Esophagus muscularis mucosa (tissue), 4 donors: ENCODE data around the gene PRPSAP1. TPM values are rescaled to one million over a fixed set of nuclear protein-coding genes. Genes with fewer than 3 reads are reported as not detected.

Experiments
- DNase-seq: peaks from one replicate; pipeline ENCODE4 v3.0.0-alpha.2; 2017; ENCODE audit errors: extremely low spot score
- H3K27ac ChIP-seq, 4 donors: fragments of 200-600 bp; sonication (generic); replicated peaks in 1 of 4; 1 replicate in 3 of 4; 2 replicates in 1 of 4; pipeline ENCODE4 v1.5.1; 2016 to 2019; ENCODE audit warnings: mild to moderate bottlenecking in 1 of 4
- H3K27me3 ChIP-seq, 4 donors: fragments of 200-600 bp; sonication (generic); one replicate each; pipeline versions ENCODE4 v1.5.1 to v1.6.0; 2016 to 2019
- H3K36me3 ChIP-seq, 4 donors: fragments of 200-600 bp; sonication (generic); one replicate each; pipeline ENCODE4 v1.5.1; 2016 to 2019
- H3K4me1 ChIP-seq, 4 donors: fragments of 200-600 bp; sonication (generic); one replicate each; pipeline ENCODE4 v1.5.1; 2016 to 2019
- H3K4me3 ChIP-seq, 4 donors: fragments of 200-600 bp; sonication (generic); 1 replicate in 2 of 4; 2 replicates in 2 of 4; pipeline ENCODE4 v1.5.1; 2016 to 2019; ENCODE audit warnings: mild to moderate bottlenecking in 4 of 4, moderate library complexity in 1 of 4
- H3K9me3 ChIP-seq, 4 donors: fragments of 200-600 bp; sonication (generic); 1 replicate in 3 of 4; 2 replicates in 1 of 4; pipeline ENCODE4 v1.5.1; 2016 to 2019
- EP300 ChIP-seq: sonication (generic); formaldehyde crosslinking; IDR thresholded peaks from one replicate; pipeline ENCODE4 v1.6.1; 2017; ENCODE audit warnings: antibody characterized with exemption
- POLR2A ChIP-seq: fragments of 450-650 bp; IDR thresholded peaks from one replicate; pipeline ENCODE4 v1.6.1; 2017; ENCODE audit warnings: antibody characterized with exemption, moderate library complexity, mild to moderate bottlenecking, low read depth
- POLR2AphosphoS5 ChIP-seq, 2 donors: sonication (generic); formaldehyde crosslinking; IDR thresholded peaks; one replicate each; pipeline ENCODE4 v1.6.1; 2017; ENCODE audit warnings: antibody characterized with exemption in 2 of 2
- WGBS: methylation state at CpG from one replicate; pipeline ENCODE4 v1.1.5; 2018; 5-methylcytosine and 5-hydroxymethylcytosine counted together
- intact Hi-C: fragments of 100-400 bp; cut with DNase I; formaldehyde crosslinking; loops from one replicate; pipeline ENCODE4 v1.15.1; 2023
- total RNA-seq, 4 donors: library from RNA; depleted of rRNA; stranded (reverse); fragments of >200 nt; gene quantifications; one replicate each; pipeline versions ENCODE4 v1.1.0 to v1.2.1, GENCODE V29; 2016
- TF ChIP-seq, protein P1 (sequence below), 3 experiments: fragments of 200-600 bp in 2 of 3; fragments of 450-650 bp in 1 of 3; sonication (generic) in 2 of 3; IDR thresholded peaks; one replicate each; pipeline ENCODE4 v1.5.1; 2017 to 2019; ENCODE audit warnings: antibody characterized with exemption in 3 of 3, mild to moderate bottlenecking in 2 of 3, moderate library complexity in 1 of 3

PRPSAP1 gene
- total RNA-seq, 4 donors from 2014 or later = 37.3 to 71.4 (median 50.4) TPM

DNA sequence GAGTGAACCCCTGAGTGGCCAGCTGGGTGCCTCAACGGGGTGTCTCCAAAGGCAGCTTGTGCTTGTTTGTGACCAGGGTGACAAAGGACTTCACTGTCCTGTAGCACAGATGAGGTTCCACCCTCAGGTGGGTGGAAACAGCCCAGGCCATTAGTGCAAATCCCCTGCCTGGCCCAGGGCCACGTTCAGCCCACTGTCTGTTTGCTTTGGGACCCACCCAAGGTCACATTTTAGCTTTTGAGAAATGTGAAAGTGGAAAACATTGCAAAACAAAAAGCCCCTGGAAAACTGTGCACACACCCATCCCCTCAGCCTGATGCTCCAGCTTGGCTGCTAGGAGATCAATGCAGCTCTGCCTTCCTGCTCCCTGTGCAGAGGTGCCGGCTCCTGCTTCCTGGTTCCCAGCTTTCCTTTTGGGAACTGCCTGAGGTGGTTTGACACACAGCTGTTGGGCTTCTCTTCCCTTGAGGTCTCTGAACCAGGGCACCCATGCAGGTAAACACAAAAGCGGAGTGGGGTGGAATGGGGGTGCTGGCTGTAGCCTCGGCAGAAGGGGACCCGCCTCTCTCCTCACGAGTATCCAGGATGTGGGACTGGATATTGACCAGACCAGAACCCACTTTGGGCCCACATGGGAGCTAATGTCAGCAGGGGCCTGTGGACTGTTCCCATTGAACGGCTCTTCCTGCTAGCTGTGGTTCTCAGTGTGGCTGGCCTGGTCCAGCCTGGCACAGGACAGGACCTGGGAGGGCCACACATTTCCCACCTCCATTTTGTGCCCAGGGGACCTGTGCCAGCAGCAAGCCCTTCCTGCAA is 22.8 kb upstream of the PRPSAP1 start:
- H3K27ac ChIP-seq = peak overlapping the region in 3 of 4 donors; percentile 34 to 57 (median 51)
- TF ChIP-seq POLR2AphosphoS5 (IDR thresholded peaks at IDR 0.05) = peak; percentile 9 to 14
- TF ChIP-seq, protein P1, sequence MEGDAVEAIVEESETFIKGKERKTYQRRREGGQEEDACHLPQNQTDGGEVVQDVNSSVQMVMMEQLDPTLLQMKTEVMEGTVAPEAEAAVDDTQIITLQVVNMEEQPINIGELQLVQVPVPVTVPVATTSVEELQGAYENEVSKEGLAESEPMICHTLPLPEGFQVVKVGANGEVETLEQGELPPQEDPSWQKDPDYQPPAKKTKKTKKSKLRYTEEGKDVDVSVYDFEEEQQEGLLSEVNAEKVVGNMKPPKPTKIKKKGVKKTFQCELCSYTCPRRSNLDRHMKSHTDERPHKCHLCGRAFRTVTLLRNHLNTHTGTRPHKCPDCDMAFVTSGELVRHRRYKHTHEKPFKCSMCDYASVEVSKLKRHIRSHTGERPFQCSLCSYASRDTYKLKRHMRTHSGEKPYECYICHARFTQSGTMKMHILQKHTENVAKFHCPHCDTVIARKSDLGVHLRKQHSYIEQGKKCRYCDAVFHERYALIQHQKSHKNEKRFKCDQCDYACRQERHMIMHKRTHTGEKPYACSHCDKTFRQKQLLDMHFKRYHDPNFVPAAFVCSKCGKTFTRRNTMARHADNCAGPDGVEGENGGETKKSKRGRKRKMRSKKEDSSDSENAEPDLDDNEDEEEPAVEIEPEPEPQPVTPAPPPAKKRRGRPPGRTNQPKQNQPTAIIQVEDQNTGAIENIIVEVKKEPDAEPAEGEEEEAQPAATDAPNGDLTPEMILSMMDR (IDR thresholded peaks at IDR 0.05) = no peak
- H3K27me3 ChIP-seq = peaks cover 0 to 12% (median 0%) of the 10 kb centered on the region in 4 donors
- peaks cover 3 to 22% (median 14%) of the 10 kb centered on the region in 4 donors for H3K4me1 ChIP-seq
- H3K36me3 ChIP-seq = no peaks in the 10 kb centered on the region
- H3K9me3 ChIP-seq = no peaks in the 10 kb centered on the region
- intact Hi-C loops = no loop called here
- 69% methylated on average over 6 of the region's 8 CpGs for WGBS
- no peak overlapping the region for H3K4me3 ChIP-seq
- no peak for DNase-seq

DNA sequence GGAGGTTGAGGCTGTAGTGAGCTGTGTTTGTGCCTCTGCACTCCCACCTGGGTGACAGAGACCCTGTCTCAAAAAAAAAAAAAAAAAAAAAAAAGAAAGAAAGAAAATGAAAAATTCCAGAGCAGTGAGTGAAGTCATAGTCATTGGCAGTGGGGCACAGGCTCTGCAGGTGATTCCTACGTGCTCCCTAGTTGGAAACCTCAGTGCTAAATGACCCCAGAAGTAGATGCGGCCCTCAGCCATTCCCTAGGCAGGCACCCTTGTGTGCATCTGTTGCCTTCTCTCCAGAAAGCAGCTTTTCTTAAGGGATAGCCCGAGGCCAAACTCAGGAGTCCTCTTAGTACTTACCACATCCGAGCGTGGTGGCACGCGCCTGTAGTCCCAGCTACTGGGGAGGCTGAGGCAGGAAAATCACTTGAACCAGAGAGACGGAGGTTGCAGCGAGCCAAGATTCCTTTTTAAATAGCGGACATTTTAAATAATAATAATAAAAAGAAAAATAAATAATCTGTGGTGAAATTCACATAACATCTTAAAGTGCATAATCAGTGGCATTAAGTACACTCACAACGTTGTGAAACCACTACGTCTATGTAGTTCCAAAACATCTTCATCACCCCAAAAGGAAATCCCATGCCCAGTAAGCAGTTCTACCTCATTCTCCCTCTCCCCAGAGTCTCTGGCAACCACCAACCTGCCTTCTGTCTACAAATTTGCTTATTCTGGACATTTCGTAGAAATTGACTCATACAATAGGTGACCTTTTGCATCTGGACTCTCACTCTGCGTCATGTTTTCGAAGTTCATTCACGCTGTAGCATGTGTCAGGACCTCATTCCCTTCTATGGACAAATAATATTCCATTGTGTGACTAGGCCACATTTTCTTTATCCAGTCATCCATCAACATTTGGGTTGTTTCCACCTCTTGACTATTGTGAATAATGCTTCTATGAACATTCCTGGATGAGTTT is 18.2 kb upstream of the PRPSAP1 start:
- no peaks in the 10 kb centered on the region for H3K9me3 ChIP-seq
- peaks cover 19 to 36% (median 26%) of the 10 kb centered on the region in 4 donors for H3K4me1 ChIP-seq
- no peak for DNase-seq
- TF ChIP-seq EP300 (no peak), POLR2AphosphoS5 (IDR thresholded peaks at IDR 0.05) (no peak), POLR2A (no peak)
- TF ChIP-seq, protein P1 (IDR thresholded peaks at IDR 0.05) = no peak
- peaks cover 0 to 7% (median 0%) of the 10 kb centered on the region in 4 donors for H3K27me3 ChIP-seq
- intact Hi-C loops = no loop called here
- H3K4me3 ChIP-seq = no peak overlapping the region
- peak overlapping the region in 1 of 4 donors; percentile 67 for H3K27ac ChIP-seq
- WGBS = 90% methylated on average over 16 of the region's 16 CpGs
- no peaks in the 10 kb centered on the region for H3K36me3 ChIP-seq

DNA sequence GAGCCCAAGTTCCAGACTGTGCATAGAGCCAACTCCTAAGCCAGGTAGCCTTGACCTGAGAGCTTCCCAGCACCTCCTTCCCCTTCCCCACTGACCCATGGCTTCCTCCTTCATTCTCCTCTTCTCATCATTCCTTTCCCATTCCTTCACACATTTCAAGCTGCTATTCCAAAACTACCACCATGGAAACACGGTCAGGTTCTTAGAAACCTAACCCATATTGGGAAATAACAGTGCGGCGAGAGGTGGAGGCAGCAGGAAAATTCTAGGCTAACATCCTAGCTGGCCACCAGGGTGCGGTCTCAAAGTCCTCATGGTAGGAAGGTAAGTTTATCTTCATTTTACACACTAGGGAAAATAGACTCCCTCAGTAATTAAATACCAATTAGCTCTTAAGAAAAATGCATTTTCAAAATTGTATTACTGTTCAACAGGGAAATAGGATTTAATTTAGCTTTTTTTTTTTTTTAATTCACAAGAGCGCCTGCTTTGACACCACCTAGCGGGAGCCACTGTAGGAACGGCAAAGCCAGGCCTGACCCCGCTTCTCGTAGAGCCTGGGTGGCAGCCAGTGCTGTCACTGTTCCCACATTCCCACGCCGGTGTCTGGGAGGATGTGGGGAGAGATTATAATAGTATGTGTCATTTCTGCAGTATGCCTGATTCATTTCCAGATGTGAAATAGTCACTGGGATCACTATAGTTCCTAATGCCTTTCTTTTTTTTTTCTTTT is 16.7 kb upstream of the PRPSAP1 start:
- peak overlapping the region; percentile 27 to 67 (median 54) for H3K27ac ChIP-seq
- no peak for DNase-seq
- intact Hi-C loops = no loop called here

DNA sequence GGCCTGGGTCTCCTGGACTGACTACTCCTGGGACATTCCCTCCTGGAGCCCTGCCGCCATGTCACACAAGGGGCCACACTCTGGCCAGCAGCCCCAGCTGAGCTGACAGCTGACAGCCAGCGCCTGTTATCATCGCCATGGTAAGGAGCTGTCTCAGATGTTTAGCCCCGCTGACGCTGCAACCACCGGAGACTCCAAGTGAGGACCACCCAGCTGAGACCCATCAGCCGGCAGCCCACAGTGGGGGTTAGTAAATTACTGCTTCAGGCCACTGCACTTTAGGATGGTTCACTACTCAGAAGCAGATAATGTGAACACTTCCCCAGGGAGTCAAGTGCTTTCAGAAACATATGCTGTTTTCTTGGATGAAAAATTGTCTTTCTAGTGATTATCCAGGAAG is 16.1 kb upstream of the PRPSAP1 start:
- peak overlapping the region; percentile 27 to 67 (median 54) for H3K27ac ChIP-seq

More for the DNA sequence above, 16.7 kb upstream of the PRPSAP1 start:
- H3K4me3 ChIP-seq = no peak overlapping the region
- 44% methylated on average over 11 of the region's 11 CpGs for WGBS
- no peaks in the 10 kb centered on the region for H3K9me3 ChIP-seq
- no peaks in the 10 kb centered on the region for H3K36me3 ChIP-seq
- TF ChIP-seq POLR2AphosphoS5 (IDR thresholded peaks at IDR 0.05) = peak; percentile 48 to 57
- TF ChIP-seq, protein P1 (IDR thresholded peaks at IDR 0.05) = peak in 2 of 3 experiments; percentile 29 to 53
- TF ChIP-seq EP300 = no peak
- no peak for TF ChIP-seq POLR2A
- H3K4me1 ChIP-seq = peaks cover 12 to 24% (median 20%) of the 10 kb centered on the region in 4 donors
- peaks cover 0 to 7% (median 0%) of the 10 kb centered on the region in 4 donors for H3K27me3 ChIP-seq

More for the DNA sequence above, 16.1 kb upstream of the PRPSAP1 start:
- DNase-seq = no peak
- intact Hi-C loops = no loop called here
- no peaks in the 10 kb centered on the region for H3K36me3 ChIP-seq
- TF ChIP-seq, protein P1 (IDR thresholded peaks at IDR 0.05) = no peak
- TF ChIP-seq POLR2A (no peak), EP300 (no peak), POLR2AphosphoS5 (IDR thresholded peaks at IDR 0.05) (no peak)
- H3K9me3 ChIP-seq = no peaks in the 10 kb centered on the region
- 66% methylated on average over 7 of the region's 7 CpGs for whole genome bisulfite sequencing
- peaks cover 12 to 24% (median 19%) of the 10 kb centered on the region in 4 donors for H3K4me1 ChIP-seq
- H3K4me3 ChIP-seq = no peak overlapping the region
- peaks cover 0 to 7% (median 0%) of the 10 kb centered on the region in 4 donors for H3K27me3 ChIP-seq
